HG03097 (cell line): Measurements from ENCODE around the gene PTRH1.

ENCODE experiments used
- ATAC-seq: cut with Tn5 transposase; IDR thresholded peaks from one replicate; pipeline ENCODE4 v1.9.1; 2021; ENCODE audit not compliant: unreplicated experiment, low FRiP score

The PTRH1 gene

GRCh38 chr9:127721391-127721821 is 5.9 kb upstream of the PTRH1 start:
- ATAC-seq: no peak

- no peak for ATAC-seq
Measured at GRCh38 chr9:127720865-127721227, 5.4 kb upstream of the PTRH1 start.

- ATAC-seq: no peak
Measured at GRCh38 chr9:127720031-127720864, 4.8 kb upstream of the PTRH1 start.

- ATAC-seq: no peak
Measured at GRCh38 chr9:127717766-127718165, 2.3 kb upstream of the PTRH1 start.

GRCh38 chr9:127716412-127716811 is 949 bp upstream of the PTRH1 start:
- no peak for ATAC-seq

- ATAC-seq: no peak
Measured at GRCh38 chr9:127714951-127715469, 453 bp downstream of the PTRH1 start.

GRCh38 chr9:127714020-127714750 is 1.3 kb downstream of the PTRH1 start:
- no peak for ATAC-seq

- ATAC-seq: no peak
Measured at GRCh38 chr9:127712867-127713266, 2.6 kb downstream of the PTRH1 start.

- ATAC-seq: no peak
Measured at GRCh38 chr9:127712371-127712770, 3.1 kb downstream of the PTRH1 start.

- ATAC-seq: no peak
Measured at GRCh38 chr9:127711831-127712274, 3.6 kb downstream of the PTRH1 start.

- no peak for ATAC-seq
Measured at GRCh38 chr9:127711226-127711701, 4.2 kb downstream of the PTRH1 start.

- ATAC-seq: no peak
Measured at GRCh38 chr9:127710204-127710783, 5.2 kb downstream of the PTRH1 start.

GRCh38 chr9:127708952-127709587 is 6.4 kb downstream of the PTRH1 start:
- no peak for ATAC-seq

- no peak for ATAC-seq
Measured at GRCh38 chr9:127707766-127708165, 7.7 kb downstream of the PTRH1 start.

- no peak for ATAC-seq
Measured at GRCh38 chr9:127706836-127707241, 8.6 kb downstream of the PTRH1 start, which contains the start of gene CFAP157. Gene CFAP157 (plus strand): TSS chr9:127706988. CDS start chr9:127707032, 44 bp downstream.

- ATAC-seq: no peak
Measured at GRCh38 chr9:127705577-127706379, 9.7 kb downstream of the PTRH1 start.

- ATAC-seq: no peak
Measured at GRCh38 chr9:127703289-127703946, 12.0 kb downstream of the PTRH1 start.

GRCh38 chr9:127700594-127701255 is 14.7 kb downstream of the PTRH1 start:
- no peak for ATAC-seq

GRCh38 chr9:127700140-127700539 is 15.3 kb downstream of the PTRH1 start:
- no peak for ATAC-seq
